ENCODE data around the gene IGF2R.
"Not testable (repeated sequence)": the region's sequence is repeated elsewhere in the genome, so short reads cannot be mapped to it uniquely, and the experiment has no call there.

The IGF2R gene

DNA sequence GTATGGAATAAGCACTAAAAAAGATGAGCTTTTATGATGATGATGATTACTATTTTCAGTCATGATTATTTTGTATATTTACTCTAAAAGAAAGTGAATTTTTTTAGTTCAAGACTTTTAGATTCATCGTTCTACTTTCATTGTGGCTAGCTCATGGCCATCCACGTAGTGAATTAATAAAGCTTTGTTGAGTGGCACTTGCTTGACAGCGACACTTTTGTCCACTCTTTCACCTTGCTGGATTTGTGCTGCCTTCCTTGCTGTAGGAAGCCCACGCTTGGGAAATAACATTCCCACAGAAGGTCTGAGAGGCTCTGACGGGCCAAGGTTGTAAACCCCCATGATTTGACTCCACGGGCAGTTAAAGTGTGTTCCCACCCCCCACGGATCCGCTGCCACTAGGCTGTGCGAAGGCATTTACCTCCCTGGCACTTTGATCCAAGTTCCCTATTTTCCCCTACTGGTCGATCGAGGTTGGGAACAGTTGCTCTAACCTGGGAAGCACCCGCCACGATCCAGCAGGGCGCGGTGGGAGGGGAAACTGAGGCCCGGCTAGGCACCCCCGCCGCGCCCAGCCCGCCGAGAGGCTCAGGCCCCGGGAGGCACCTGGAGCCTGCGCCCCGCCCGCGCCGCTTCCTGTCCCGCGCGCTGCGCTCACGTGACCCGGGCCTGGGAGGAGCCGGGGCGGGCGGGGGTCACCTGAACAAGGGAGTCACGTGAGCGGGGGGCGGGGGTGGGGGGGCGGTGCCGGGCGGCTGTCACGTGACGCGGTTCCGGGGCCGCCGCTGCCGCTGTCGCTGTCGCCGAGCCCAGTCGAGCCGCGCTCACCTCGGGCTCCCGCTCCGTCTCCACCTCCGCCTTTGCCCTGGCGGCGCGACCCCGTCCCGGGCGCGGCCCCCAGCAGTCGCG is at the start of gene IGF2R:
IGF2R (plus strand) TSS at position 788 of the 909 bp plus-strand sequence. CDS start 165 bp downstream, outside the sequence.
- peak within 1 kb of the TSS; percentile 66 for H3K4me3 ChIP-seq (ENCODE audit: low read depth, low read length)
- TF ChIP-seq CTCF (IDR thresholded peaks at IDR 0.05; ENCODE audit: low read depth, low read length, missing control alignments) = peak; percentile 26
- in situ Hi-C loops (cut with HindIII; ENCODE audit: low sequenced_read_pairs) = no loop called here
- DNase-seq (ENCODE audit: low read depth) = no peak

- in situ Hi-C loops (cut with HindIII; ENCODE audit: low sequenced_read_pairs) = no loop called here
Observed at GRCh38 chr6:159919800-159920199, 49.1 kb upstream of the IGF2R start.

DNA sequence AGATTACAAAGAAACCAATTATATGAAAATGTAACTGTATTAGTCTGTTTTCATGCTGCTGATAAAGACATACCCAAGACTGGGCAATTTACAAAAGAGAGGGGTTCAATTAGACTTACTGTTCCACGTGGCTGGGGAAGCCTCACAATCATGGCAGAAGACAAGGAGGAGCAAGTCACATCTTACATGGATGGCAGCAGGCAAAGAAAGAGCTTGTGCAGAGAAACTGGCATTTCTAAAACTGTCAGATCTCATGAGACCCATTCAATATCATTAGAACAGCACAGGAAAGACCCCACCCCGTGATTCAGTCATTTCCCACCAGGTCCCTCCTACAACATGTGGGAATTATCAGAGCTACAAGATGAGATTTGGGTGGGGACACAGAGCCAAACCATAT is 44.7 kb upstream of the IGF2R start:
- H3K4me3 ChIP-seq (ENCODE audit: low read depth, low read length); DNase-seq (ENCODE audit: low read depth); in situ Hi-C loops (cut with HindIII; ENCODE audit: low sequenced_read_pairs): not testable (repeated sequence)

More at GRCh38 chr6:159919800-159920199, 49.1 kb upstream of the IGF2R start:
- no peak overlapping the region for H3K4me3 ChIP-seq (ENCODE audit: low read depth, low read length)
- TF ChIP-seq CTCF (IDR thresholded peaks at IDR 0.05; ENCODE audit: low read depth, low read length, missing control alignments) = no peak
- DNase-seq (ENCODE audit: low read depth) = no peak

DNA sequence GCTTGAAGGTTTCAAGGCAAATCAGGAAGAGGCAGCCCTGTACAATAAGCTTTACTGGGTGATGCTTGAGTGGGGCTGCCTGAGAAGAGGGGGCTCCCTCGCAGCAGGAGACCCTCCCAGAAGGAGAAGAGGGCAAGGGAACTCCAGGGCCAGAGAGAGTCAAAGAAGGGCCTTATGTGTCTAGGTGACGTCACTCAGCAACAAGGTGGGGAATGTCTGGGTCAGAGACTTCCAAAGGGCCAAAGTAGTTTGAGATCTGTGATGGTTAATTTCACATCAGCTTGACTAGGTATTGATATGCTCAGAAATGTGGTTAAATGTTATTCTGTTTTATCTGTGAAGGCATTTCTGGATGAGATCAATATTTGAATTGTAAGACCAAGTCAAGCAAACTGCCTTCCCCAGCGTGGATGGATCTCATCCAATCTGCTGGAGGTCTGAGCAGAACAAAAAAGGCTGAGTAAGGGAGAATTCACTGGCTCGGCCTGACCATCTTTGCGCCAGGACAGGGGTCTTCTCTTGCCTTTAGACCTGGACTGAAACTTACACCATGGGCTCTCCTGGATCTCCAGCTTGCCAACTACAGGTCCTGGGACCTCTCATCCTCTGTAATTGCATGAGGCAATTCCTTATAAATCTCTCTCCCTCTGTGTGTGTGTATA is 42.2 kb upstream of the IGF2R start:
- no peak overlapping the region for H3K4me3 ChIP-seq (ENCODE audit: low read depth, low read length)
- DNase-seq (ENCODE audit: low read depth) = no peak
- no peak for TF ChIP-seq CTCF (IDR thresholded peaks at IDR 0.05; ENCODE audit: low read depth, low read length, missing control alignments)
- in situ Hi-C loops (cut with HindIII; ENCODE audit: low sequenced_read_pairs) = no loop called here

DNA sequence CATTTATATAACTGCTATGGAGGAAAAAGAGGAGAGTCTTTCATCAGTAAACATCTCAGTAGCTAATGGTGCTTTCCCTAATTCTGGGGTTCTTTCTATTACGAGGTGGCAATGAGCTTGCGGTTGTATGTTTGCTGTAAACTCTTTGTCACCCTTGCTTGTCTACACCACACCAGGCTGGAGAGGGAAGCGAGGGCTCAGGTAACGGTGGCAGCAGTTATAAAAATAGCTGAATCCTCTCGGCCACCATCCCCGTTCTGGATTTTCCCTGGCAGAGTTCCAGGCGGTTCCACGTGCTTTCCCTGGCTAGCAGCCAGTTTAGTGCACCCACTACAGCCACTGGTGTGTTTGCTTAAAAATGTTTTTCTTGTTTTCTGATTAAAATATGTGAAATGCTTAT is 39.1 kb upstream of the IGF2R start:
- TF ChIP-seq CTCF (IDR thresholded peaks at IDR 0.05; ENCODE audit: low read depth, low read length, missing control alignments) = no peak
- no peak overlapping the region for H3K4me3 ChIP-seq (ENCODE audit: low read depth, low read length)
- no peak for DNase-seq (ENCODE audit: low read depth)
- in situ Hi-C loops (cut with HindIII; ENCODE audit: low sequenced_read_pairs) = no loop called here

DNA sequence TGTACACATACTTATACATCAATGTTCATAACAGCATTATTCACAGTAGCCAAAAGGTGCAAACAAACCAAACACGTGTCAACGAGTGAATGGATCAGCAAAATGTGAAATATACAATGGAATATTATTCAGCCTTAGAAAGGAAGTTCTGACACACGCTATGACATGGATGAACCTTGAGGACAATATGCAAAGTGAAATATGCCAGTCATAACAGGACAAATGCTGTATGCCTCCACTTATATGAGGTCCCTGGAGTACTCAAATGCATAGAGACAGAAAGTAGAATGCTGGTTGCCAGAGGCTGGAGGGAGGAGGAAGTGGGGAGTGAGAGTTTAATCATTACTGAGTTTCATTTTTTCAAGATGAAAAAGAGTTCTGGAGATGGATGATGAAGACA is 37.8 kb upstream of the IGF2R start:
- in situ Hi-C loops (cut with HindIII; ENCODE audit: low sequenced_read_pairs) = no loop called here
- no peak for TF ChIP-seq CTCF (IDR thresholded peaks at IDR 0.05; ENCODE audit: low read depth, low read length, missing control alignments)
- DNase-seq (ENCODE audit: low read depth) = no peak
- H3K4me3 ChIP-seq (ENCODE audit: low read depth, low read length) = no peak overlapping the region

GRCh38 chr6:159931846-159932245 is 37.0 kb upstream of the IGF2R start:
- TF ChIP-seq CTCF (IDR thresholded peaks at IDR 0.05; ENCODE audit: low read depth, low read length, missing control alignments) = no peak
- in situ Hi-C loops (cut with HindIII; ENCODE audit: low sequenced_read_pairs) = no loop called here
- no peak for DNase-seq (ENCODE audit: low read depth)
- H3K4me3 ChIP-seq (ENCODE audit: low read depth, low read length) = no peak overlapping the region

Measured in astrocyte of the cerebellum (primary cell).